GM12878 (cell line): ENCODE results near the gene TAF6L. TPM values are rescaled to one million over a fixed set of nuclear protein-coding genes. Genes with fewer than 3 reads are reported as not detected.

Experiments
- ASH2L ChIP-seq: fragments of 300-600, 200-600 bp; sonication (generic); IDR thresholded peaks from 2 replicates; pipeline ENCODE4 v1.6.1; 2017; ENCODE audit warnings: low read depth, mild to moderate bottlenecking, borderline replicate concordance
- BACH1 ChIP-seq: fragments of 450-650 bp; IDR thresholded peaks from 2 replicates; pipeline ENCODE4 v1.6.1; 2017; ENCODE audit warnings: mild to moderate bottlenecking, borderline replicate concordance
- CREM ChIP-seq: IDR thresholded peaks from 2 replicates; pipeline ENCODE4 v1.6.1; 2014; ENCODE audit warnings: antibody characterized with exemption, low read depth
- KLF5 ChIP-seq: fragments of 450-650 bp; IDR thresholded peaks from 2 replicates; pipeline ENCODE4 v1.6.1; 2014; ENCODE audit warnings: mild to moderate bottlenecking; ENCODE audit not compliant: partially characterized antibody
- LARP7 ChIP-seq: fragments of 450-650 bp; IDR thresholded peaks from 2 replicates; pipeline ENCODE4 v1.6.1; 2017; ENCODE audit warnings: mild to moderate bottlenecking
- MEF2A ChIP-seq: IDR thresholded peaks from 2 replicates; pipeline ENCODE4 v1.6.1; 2011; ENCODE audit warnings: low read depth, mild to moderate bottlenecking, low read length, moderate library complexity; ENCODE audit not compliant: insufficient read depth
- MEF2B ChIP-seq: fragments of 450-650 bp; IDR thresholded peaks from 2 replicates; pipeline ENCODE4 v1.6.1; 2018; ENCODE audit warnings: mild to moderate bottlenecking, moderate library complexity; ENCODE audit not compliant: partially characterized antibody, poor library complexity, severe bottlenecking
- MXI1 ChIP-seq: fragments of 150-350 bp; IDR thresholded peaks from 2 replicates; pipeline ENCODE4 v1.6.1; 2011; ENCODE audit warnings: low read depth, mild to moderate bottlenecking, inconsistent platforms, low read length, improper control_type of control experiment
- RAD51 ChIP-seq: fragments of 450-650 bp; IDR thresholded peaks from 2 replicates; pipeline ENCODE4 v1.6.1; 2016; ENCODE audit warnings: moderate library complexity, mild to moderate bottlenecking, inconsistent platforms
- RFX5 ChIP-seq: IDR thresholded peaks from 2 replicates; pipeline ENCODE4 v1.6.1; 2011; ENCODE audit warnings: low read depth, low read length, improper control_type of control experiment
- TARDBP ChIP-seq: IDR thresholded peaks from 2 replicates; pipeline ENCODE4 v1.6.1; 2016; ENCODE audit warnings: borderline replicate concordance
- TCF7 ChIP-seq: IDR thresholded peaks from 2 replicates; pipeline ENCODE4 v1.6.1; 2014; ENCODE audit warnings: antibody characterized with exemption, borderline replicate concordance
- YY1 ChIP-seq: IDR thresholded peaks from 2 replicates; pipeline ENCODE4 v1.6.1; 2011; ENCODE audit warnings: low read depth, mild to moderate bottlenecking, low read length
- ZBED1 ChIP-seq: IDR thresholded peaks from 2 replicates; pipeline ENCODE4 v1.6.1; 2016; ENCODE audit warnings: borderline replicate concordance
- polyA plus RNA-seq, 11 experiments: library from polyadenylated mRNA; depleted of rRNA in 4 of 11; unstranded in 6 of 11; stranded (reverse) in 5 of 11; fragments of >200 nt; fragmentation: Nextera tagmentation in 4 of 11; fragmentation: Illumina TruSeq in 1 of 11; extraction: Ambion mirVana in 4 of 11; extraction: Trizol in 1 of 11; gene quantifications; 1 replicate in 1 of 11; 2 replicates in 10 of 11; pipeline versions ENCODE4 v1.2.1 to v1.2.3, GENCODE V29; 2011 to 2016; ENCODE audit warnings: inconsistent platforms in 2 of 11, missing spikeins in 2 of 11, low read depth in 1 of 11
- total RNA-seq, 4 experiments: library from RNA; depleted of rRNA in 3 of 4; stranded (reverse); fragments of >200 nt in 3 of 4; fragmentation: Illumina TruSeq in 1 of 4; extraction: Trizol in 1 of 4; gene quantifications; 2 replicates each; pipeline versions ENCODE4 v1.2.1 to v1.2.3, GENCODE V29; 2013 to 2021
- TF ChIP-seq, protein P1 (sequence below): fragments of 150-350 bp; IDR thresholded peaks from 2 replicates; pipeline ENCODE4 v1.6.1; 2016; ENCODE audit warnings: low read depth, low read length
- TF ChIP-seq, protein P2 (sequence below): fragments of 450-650 bp; IDR thresholded peaks from 2 replicates; pipeline ENCODE4 v1.6.1; 2016; ENCODE audit warnings: mild to moderate bottlenecking
- TF ChIP-seq, protein P3 (sequence below): fragments of 450-650 bp; IDR thresholded peaks from 2 replicates; pipeline ENCODE4 v1.6.1; 2018; ENCODE audit warnings: borderline replicate concordance, mild to moderate bottlenecking; ENCODE audit not compliant: partially characterized antibody
- TF ChIP-seq, protein P4 (sequence below): IDR thresholded peaks from 2 replicates; pipeline ENCODE4 v1.6.1; 2011; ENCODE audit warnings: borderline replicate concordance, low read depth, mild to moderate bottlenecking, moderate library complexity, low read length; ENCODE audit not compliant: insufficient read depth, poor library complexity, severe bottlenecking
- TF ChIP-seq, protein P5 (sequence below): IDR thresholded peaks from 2 replicates; pipeline ENCODE4 v1.6.1; 2011; ENCODE audit warnings: mild to moderate bottlenecking, low read depth, low read length, moderate library complexity; ENCODE audit not compliant: insufficient replicate concordance

Gene TAF6L
- total and polyA plus RNA-seq, 10 of the 15 experiments (the other 5 are each of a cell fraction or from before 2014, with no cell fraction given): 0.15 to 35.6 (median 19.0) TPM

DNA sequence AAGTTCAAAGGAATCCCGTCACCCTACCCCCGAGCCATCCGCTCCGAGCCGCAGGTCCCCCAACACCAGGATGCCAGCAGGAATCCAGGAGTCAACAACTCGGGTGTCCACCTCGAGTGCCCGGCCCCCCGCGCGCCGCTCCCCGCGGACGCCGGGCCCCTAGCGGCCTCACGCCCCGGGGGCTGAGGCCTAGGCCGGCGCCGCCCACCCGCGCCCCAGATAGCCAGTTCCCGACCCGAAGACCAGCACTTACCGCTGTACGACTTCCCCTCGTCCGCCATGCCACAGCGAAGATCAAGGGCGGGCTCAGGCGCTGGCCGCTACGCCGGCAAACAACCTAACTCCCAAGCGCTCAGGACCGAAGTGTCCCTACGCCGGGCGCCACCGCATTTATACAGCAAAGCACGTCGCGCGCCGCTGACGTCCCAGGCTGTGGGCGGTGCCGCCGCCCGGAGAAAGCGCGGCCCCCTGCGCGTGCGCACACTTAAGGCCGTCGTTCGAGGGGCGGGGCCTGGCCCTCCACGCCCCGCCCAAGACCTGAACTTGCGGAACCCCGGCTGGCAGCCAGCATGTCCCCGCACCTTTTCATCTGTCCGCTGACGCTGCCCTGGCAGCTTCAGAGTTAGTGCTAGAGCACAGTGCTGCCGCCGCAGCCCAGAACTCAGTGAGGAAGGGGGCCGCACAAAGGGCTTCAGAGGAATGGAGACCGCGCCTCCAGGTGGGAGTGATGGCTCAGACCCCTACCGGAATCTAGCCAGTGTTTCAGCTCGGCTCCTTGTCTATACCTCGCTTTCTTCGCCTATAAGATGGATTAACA lies 34.1 kb downstream of the TAF6L start, which contains the start of gene NXF1 (continued):
- no peak; the same call in 1 of the 2 replicates for TF ChIP-seq MXI1
- TF ChIP-seq, protein P1, sequence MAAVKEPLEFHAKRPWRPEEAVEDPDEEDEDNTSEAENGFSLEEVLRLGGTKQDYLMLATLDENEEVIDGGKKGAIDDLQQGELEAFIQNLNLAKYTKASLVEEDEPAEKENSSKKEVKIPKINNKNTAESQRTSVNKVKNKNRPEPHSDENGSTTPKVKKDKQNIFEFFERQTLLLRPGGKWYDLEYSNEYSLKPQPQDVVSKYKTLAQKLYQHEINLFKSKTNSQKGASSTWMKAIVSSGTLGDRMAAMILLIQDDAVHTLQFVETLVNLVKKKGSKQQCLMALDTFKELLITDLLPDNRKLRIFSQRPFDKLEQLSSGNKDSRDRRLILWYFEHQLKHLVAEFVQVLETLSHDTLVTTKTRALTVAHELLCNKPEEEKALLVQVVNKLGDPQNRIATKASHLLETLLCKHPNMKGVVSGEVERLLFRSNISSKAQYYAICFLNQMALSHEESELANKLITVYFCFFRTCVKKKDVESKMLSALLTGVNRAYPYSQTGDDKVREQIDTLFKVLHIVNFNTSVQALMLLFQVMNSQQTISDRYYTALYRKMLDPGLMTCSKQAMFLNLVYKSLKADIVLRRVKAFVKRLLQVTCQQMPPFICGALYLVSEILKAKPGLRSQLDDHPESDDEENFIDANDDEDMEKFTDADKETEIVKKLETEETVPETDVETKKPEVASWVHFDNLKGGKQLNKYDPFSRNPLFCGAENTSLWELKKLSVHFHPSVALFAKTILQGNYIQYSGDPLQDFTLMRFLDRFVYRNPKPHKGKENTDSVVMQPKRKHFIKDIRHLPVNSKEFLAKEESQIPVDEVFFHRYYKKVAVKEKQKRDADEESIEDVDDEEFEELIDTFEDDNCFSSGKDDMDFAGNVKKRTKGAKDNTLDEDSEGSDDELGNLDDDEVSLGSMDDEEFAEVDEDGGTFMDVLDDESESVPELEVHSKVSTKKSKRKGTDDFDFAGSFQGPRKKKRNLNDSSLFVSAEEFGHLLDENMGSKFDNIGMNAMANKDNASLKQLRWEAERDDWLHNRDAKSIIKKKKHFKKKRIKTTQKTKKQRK: no peak
- peak; percentile 55; the same call in 1 of the 2 replicates for TF ChIP-seq MEF2A
- TF ChIP-seq MEF2B: no peak
- TF ChIP-seq, protein P2, sequence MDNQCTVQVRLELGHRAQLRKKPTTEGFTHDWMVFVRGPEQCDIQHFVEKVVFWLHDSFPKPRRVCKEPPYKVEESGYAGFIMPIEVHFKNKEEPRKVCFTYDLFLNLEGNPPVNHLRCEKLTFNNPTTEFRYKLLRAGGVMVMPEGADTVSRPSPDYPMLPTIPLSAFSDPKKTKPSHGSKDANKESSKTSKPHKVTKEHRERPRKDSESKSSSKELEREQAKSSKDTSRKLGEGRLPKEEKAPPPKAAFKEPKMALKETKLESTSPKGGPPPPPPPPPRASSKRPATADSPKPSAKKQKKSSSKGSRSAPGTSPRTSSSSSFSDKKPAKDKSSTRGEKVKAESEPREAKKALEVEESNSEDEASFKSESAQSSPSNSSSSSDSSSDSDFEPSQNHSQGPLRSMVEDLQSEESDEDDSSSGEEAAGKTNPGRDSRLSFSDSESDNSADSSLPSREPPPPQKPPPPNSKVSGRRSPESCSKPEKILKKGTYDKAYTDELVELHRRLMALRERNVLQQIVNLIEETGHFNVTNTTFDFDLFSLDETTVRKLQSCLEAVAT: 0 out of 2 replicates have a peak, but pooled peaks have one; percentile 15
- peak; percentile 93 for TF ChIP-seq LARP7
- 0 out of 2 replicates have a peak, but pooled peaks have one; percentile 39 for TF ChIP-seq TCF7
- TF ChIP-seq, protein P3, sequence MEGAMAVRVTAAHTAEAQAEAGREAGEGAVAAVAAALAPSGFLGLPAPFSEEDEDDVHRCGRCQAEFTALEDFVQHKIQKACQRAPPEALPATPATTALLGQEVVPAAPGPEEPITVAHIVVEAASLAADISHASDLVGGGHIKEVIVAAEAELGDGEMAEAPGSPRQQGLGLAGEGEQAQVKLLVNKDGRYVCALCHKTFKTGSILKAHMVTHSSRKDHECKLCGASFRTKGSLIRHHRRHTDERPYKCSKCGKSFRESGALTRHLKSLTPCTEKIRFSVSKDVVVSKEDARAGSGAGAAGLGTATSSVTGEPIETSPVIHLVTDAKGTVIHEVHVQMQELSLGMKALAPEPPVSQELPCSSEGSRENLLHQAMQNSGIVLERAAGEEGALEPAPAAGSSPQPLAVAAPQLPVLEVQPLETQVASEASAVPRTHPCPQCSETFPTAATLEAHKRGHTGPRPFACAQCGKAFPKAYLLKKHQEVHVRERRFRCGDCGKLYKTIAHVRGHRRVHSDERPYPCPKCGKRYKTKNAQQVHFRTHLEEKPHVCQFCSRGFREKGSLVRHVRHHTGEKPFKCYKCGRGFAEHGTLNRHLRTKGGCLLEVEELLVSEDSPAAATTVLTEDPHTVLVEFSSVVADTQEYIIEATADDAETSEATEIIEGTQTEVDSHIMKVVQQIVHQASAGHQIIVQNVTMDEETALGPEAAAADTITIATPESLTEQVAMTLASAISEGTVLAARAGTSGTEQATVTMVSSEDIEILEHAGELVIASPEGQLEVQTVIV: no peak
- no peak for TF ChIP-seq TARDBP
- peak; percentile 82 for TF ChIP-seq KLF5
- peak; percentile 57; the same call in 1 of the 2 replicates for TF ChIP-seq ZBED1
- TF ChIP-seq, protein P4, sequence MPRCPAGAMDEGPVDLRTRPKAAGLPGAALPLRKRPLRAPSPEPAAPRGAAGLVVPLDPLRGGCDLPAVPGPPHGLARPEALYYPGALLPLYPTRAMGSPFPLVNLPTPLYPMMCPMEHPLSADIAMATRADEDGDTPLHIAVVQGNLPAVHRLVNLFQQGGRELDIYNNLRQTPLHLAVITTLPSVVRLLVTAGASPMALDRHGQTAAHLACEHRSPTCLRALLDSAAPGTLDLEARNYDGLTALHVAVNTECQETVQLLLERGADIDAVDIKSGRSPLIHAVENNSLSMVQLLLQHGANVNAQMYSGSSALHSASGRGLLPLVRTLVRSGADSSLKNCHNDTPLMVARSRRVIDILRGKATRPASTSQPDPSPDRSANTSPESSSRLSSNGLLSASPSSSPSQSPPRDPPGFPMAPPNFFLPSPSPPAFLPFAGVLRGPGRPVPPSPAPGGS: peak; percentile 63
- peak; percentile 92 for TF ChIP-seq YY1
- peak; percentile 98 for TF ChIP-seq CREM
- no peak for TF ChIP-seq RAD51
- 0 out of 2 replicates have a peak, but pooled peaks have one; percentile 52 for TF ChIP-seq RFX5
- peak; percentile 97 for TF ChIP-seq BACH1
- peak; percentile 77; the same call in 1 of the 2 replicates for TF ChIP-seq ASH2L
- TF ChIP-seq, protein P5, sequence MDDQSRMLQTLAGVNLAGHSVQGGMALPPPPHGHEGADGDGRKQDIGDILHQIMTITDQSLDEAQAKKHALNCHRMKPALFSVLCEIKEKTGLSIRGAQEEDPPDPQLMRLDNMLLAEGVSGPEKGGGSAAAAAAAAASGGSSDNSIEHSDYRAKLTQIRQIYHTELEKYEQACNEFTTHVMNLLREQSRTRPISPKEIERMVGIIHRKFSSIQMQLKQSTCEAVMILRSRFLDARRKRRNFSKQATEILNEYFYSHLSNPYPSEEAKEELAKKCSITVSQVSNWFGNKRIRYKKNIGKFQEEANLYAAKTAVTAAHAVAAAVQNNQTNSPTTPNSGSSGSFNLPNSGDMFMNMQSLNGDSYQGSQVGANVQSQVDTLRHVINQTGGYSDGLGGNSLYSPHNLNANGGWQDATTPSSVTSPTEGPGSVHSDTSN: peak; percentile 55
